ENCODE data around the gene SMG7. TPM values are rescaled to one million over a fixed set of nuclear protein-coding genes. Genes with fewer than 3 reads are reported as not detected.

SMG7 gene
- polyA plus RNA-seq, 4 donors: 68.4 to 80.7 (median 69.6) TPM

- DNase-seq (ENCODE audit: low read depth in 4 of 4, low spot score in 3 of 4): no peak
Measured at GRCh38 chr1:183508694-183509093, 36.4 kb downstream of the SMG7 start.

- DNase-seq (ENCODE audit: low read depth in 4 of 4, low spot score in 3 of 4): no peak
Measured at GRCh38 chr1:183512450-183512849, 40.2 kb downstream of the SMG7 start.

GRCh38 chr1:183514235-183514634 lies 41.9 kb downstream of the SMG7 start:
- DNase-seq (ENCODE audit: low read depth in 4 of 4, low spot score in 3 of 4): no peak

GRCh38 chr1:183515002-183515689 lies 42.8 kb downstream of the SMG7 start:
- DNase-seq (ENCODE audit: low read depth in 4 of 4, low spot score in 3 of 4): no peak

- DNase-seq (ENCODE audit: low read depth in 4 of 4, low spot score in 3 of 4): no peak
Measured at GRCh38 chr1:183516725-183517124, 44.4 kb downstream of the SMG7 start.

- DNase-seq (ENCODE audit: low read depth in 4 of 4, low spot score in 3 of 4): no peak
Measured at GRCh38 chr1:183517401-183517800, 45.1 kb downstream of the SMG7 start.

- DNase-seq (ENCODE audit: low read depth in 4 of 4, low spot score in 3 of 4): no peak
Measured at GRCh38 chr1:183520379-183520778, 48.1 kb downstream of the SMG7 start.

GRCh38 chr1:183522104-183522503 lies 49.8 kb downstream of the SMG7 start:
- no peak for DNase-seq (ENCODE audit: low read depth in 4 of 4, low spot score in 3 of 4)

GRCh38 chr1:183528577-183528976 lies 56.3 kb downstream of the SMG7 start:
- DNase-seq (ENCODE audit: low read depth in 4 of 4, low spot score in 3 of 4): no peak

GRCh38 chr1:183533617-183534174 lies 61.4 kb downstream of the SMG7 start:
- no peak for DNase-seq (ENCODE audit: low read depth in 4 of 4, low spot score in 3 of 4)

- no peak for DNase-seq (ENCODE audit: low read depth in 4 of 4, low spot score in 3 of 4)
Measured at GRCh38 chr1:183537405-183537804, 65.1 kb downstream of the SMG7 start.

GRCh38 chr1:183543619-183544204 lies 71.4 kb downstream of the SMG7 start:
- peak in 3 of 4 donors; percentile 18 to 25 (median 22) for DNase-seq (ENCODE audit: low read depth in 4 of 4, low spot score in 3 of 4)

GRCh38 chr1:183544598-183545297 lies 72.4 kb downstream of the SMG7 start:
- DNase-seq (ENCODE audit: low read depth in 4 of 4, low spot score in 3 of 4): peak in 3 of 4 donors; percentile 22 to 34 (median 24)

GRCh38 chr1:183546427-183546826 lies 74.1 kb downstream of the SMG7 start:
- no peak for DNase-seq (ENCODE audit: low read depth in 4 of 4, low spot score in 3 of 4)

GRCh38 chr1:183548116-183548515 lies 75.8 kb downstream of the SMG7 start:
- peak in 1 of 4 donors; percentile 10 for DNase-seq (ENCODE audit: low read depth in 4 of 4, low spot score in 3 of 4)

- no peak for DNase-seq (ENCODE audit: low read depth in 4 of 4, low spot score in 3 of 4)
Measured at GRCh38 chr1:183550915-183551314, 78.6 kb downstream of the SMG7 start.

GRCh38 chr1:183551924-183552323 lies 79.6 kb downstream of the SMG7 start:
- DNase-seq (ENCODE audit: low read depth in 4 of 4, low spot score in 3 of 4): no peak

- DNase-seq (ENCODE audit: low read depth in 4 of 4, low spot score in 3 of 4): no peak
Measured at GRCh38 chr1:183552441-183552840, 80.1 kb downstream of the SMG7 start.

- no peak for DNase-seq (ENCODE audit: low read depth in 4 of 4, low spot score in 3 of 4)
Measured at GRCh38 chr1:183552891-183553290, 80.6 kb downstream of the SMG7 start.

- DNase-seq (ENCODE audit: low read depth in 4 of 4, low spot score in 3 of 4): no peak
Measured at GRCh38 chr1:183553331-183553730, 81.0 kb downstream of the SMG7 start.

GRCh38 chr1:183553764-183554163 lies 81.5 kb downstream of the SMG7 start:
- DNase-seq (ENCODE audit: low read depth in 4 of 4, low spot score in 3 of 4): no peak
